GM12878 (cell line): ENCODE results near the gene CRB2. TPM values are rescaled to one million over a fixed set of nuclear protein-coding genes. Genes with fewer than 3 reads are reported as not detected.

ENCODE experiments used
- ATAC-seq: fragments of 200-7000 bp; cut with Tn5 transposase; 3 replicates; pipeline ENCODE4 v1.9.1; 2020; ENCODE audit warnings: mild to moderate bottlenecking, moderate library complexity
- BruUV-seq: library from RNA; stranded (reverse); fragments of 400-500 nt; replicated peaks from 2 replicates; lab custom pipeline; 2021; lab: Mats Ljungman, UMichigan
- CTCF ChIA-PET: fragments of 300-600 bp; sonication (Branson Sonifier 250); formaldehyde crosslinking; extraction: SDS; loops from one replicate; lab custom pipeline; 2021; ENCODE audit warnings: inconsistent platforms; lab: Yijun Ruan, JAX
- POLR2A ChIA-PET: fragments of 350-600 bp; formaldehyde crosslinking; extraction: SDS; loops from one replicate; lab custom pipeline; 2021; ENCODE audit warnings: inconsistent platforms; lab: Charles Lee
- RAD21 ChIA-PET: fragments of 300-600 bp; sonication (Branson Sonifier 250); formaldehyde crosslinking; loops from one replicate; lab custom pipeline; 2023; ENCODE audit warnings: antibody characterized with exemption; ENCODE audit not compliant: unreplicated experiment; lab: Charles Lee
- SMC1A ChIA-PET: fragments of 300-600 bp; sonication (Branson Sonifier 250); formaldehyde crosslinking; loops from one replicate; lab custom pipeline; 2023; ENCODE audit not compliant: unreplicated experiment, uncharacterized antibody; lab: Charles Lee
- DNase-seq: peaks from one replicate; pipeline ENCODE4 v3.0.0-alpha.2; 2011; ENCODE audit warnings: low read depth, low spot score
- FAIRE-seq: peaks from 3 replicates; lab custom pipeline; 2011; peaks lifted over from hg19 to GRCh38; lab: Jason Lieb, UNC
- H2AFZ ChIP-seq: 2 replicates; pipeline ENCODE4 v1.6.0; 2011; ENCODE audit warnings: low read depth, low read length, control low read depth; ENCODE audit not compliant: control insufficient read depth
- H3K27ac ChIP-seq: 2 replicates; pipeline ENCODE4 v1.5.1; 2011; ENCODE audit warnings: control low read depth; ENCODE audit not compliant: control insufficient read depth, insufficient read depth
- H3K27me3 ChIP-seq, 2 experiments: replicated peaks in 1 of 2; 2 replicates each; pipeline versions ENCODE4 v1.6.0 to v1.6.1; 2011; ENCODE audit warnings: low read length in 1 of 2; ENCODE audit not compliant: control insufficient read depth in 2 of 2, insufficient read depth in 2 of 2
- H3K36me3 ChIP-seq, 2 experiments: 2 replicates each; pipeline ENCODE4 v1.5.1; 2011; ENCODE audit warnings: low read length in 1 of 2; ENCODE audit not compliant: control insufficient read depth in 2 of 2, insufficient read depth in 2 of 2
- H3K4me1 ChIP-seq: 2 replicates; pipeline ENCODE4 v1.6.1; 2011; ENCODE audit warnings: mild to moderate bottlenecking, low read length, moderate library complexity, mixed read lengths; ENCODE audit not compliant: control insufficient read depth, insufficient read depth
- H3K4me2 ChIP-seq: 2 replicates; pipeline ENCODE4 v1.6.0; 2011; ENCODE audit warnings: control low read depth; ENCODE audit not compliant: control insufficient read depth, insufficient read depth
- H3K4me3 ChIP-seq: fragments of 200-600 bp; sonication (generic); 2 replicates; pipeline ENCODE4 v1.5.1; 2016
- H3K79me2 ChIP-seq: 2 replicates; pipeline ENCODE4 v1.6.0; 2011; ENCODE audit warnings: low read length; ENCODE audit not compliant: control insufficient read depth, insufficient read depth
- H3K9ac ChIP-seq: 2 replicates; pipeline ENCODE4 v1.8.0; 2011; ENCODE audit warnings: low read length, control low read depth, mixed read lengths; ENCODE audit not compliant: control insufficient read depth, insufficient read depth
- H3K9me3 ChIP-seq: replicated peaks from 3 replicates; pipeline ENCODE4 v1.5.1; 2011; ENCODE audit warnings: mild to moderate bottlenecking, low read length; ENCODE audit not compliant: control insufficient read depth, insufficient read depth
- H4K20me1 ChIP-seq: 2 replicates; pipeline ENCODE4 v1.6.0; 2011; ENCODE audit not compliant: control insufficient read depth, insufficient read depth
- CBFB ChIP-seq: IDR thresholded peaks from 2 replicates; pipeline ENCODE4 v1.6.1; 2016; ENCODE audit warnings: antibody characterized with exemption, low read depth
- CHD4 ChIP-seq: fragments of 200-600 bp; sonication (generic); IDR thresholded peaks from 2 replicates; pipeline ENCODE4 v1.6.1; 2016; ENCODE audit warnings: mild to moderate bottlenecking
- EZH2 ChIP-seq: IDR thresholded peaks from 2 replicates; pipeline ENCODE4 v1.6.1; 2012; ENCODE audit warnings: low read depth, mild to moderate bottlenecking, control low read depth, inconsistent platforms, low read length, borderline replicate concordance; ENCODE audit not compliant: control insufficient read depth
- JUND ChIP-seq: IDR thresholded peaks from 2 replicates; pipeline ENCODE4 v1.6.1; 2012; ENCODE audit warnings: low read depth, mild to moderate bottlenecking, low read length, improper control_type of control experiment, moderate library complexity
- WGBS: methylation state at CpG from one replicate; pipeline ENCODE4 v1.1.6; 2016; ENCODE audit warnings: low lambda C conversion rate; ENCODE audit not compliant: insufficient replicate concordance, insufficient coverage; ENCODE audit errors: missing lambda C conversion rate; 5-methylcytosine and 5-hydroxymethylcytosine counted together
- in situ Hi-C: fragments of 300-500 bp; cut with MboI; formaldehyde crosslinking; loops from 9 replicates; pipeline ENCODE4 v1.14.3; 2018; ENCODE audit warnings: mixed read lengths
- intact Hi-C: fragments of 100-400 bp; cut with micrococcal nuclease; formaldehyde crosslinking; loops from one replicate; pipeline ENCODE4 v1.14.2; 2022; ENCODE audit not compliant: unreplicated experiment
- polyA plus RNA-seq, 11 experiments: library from polyadenylated mRNA; depleted of rRNA in 4 of 11; unstranded in 6 of 11; stranded (reverse) in 5 of 11; fragments of >200 nt; fragmentation: Nextera tagmentation in 4 of 11; fragmentation: Illumina TruSeq in 1 of 11; extraction: Ambion mirVana in 4 of 11; extraction: Trizol in 1 of 11; gene quantifications; 1 replicate in 1 of 11; 2 replicates in 10 of 11; pipeline versions ENCODE4 v1.2.1 to v1.2.3, GENCODE V29; 2011 to 2016; ENCODE audit warnings: inconsistent platforms in 2 of 11, missing spikeins in 2 of 11, low read depth in 1 of 11
- total RNA-seq, 4 experiments: library from RNA; depleted of rRNA in 3 of 4; stranded (reverse); fragments of >200 nt in 3 of 4; fragmentation: Illumina TruSeq in 1 of 4; extraction: Trizol in 1 of 4; gene quantifications; 2 replicates each; pipeline versions ENCODE4 v1.2.1 to v1.2.3, GENCODE V29; 2013 to 2021
- TF ChIP-seq, protein P1 (sequence below): fragments of 450-650 bp; IDR thresholded peaks from 2 replicates; pipeline ENCODE4 v1.6.1; 2016; ENCODE audit warnings: mild to moderate bottlenecking

Gene CRB2
- total and polyA plus RNA-seq, 10 of the 15 experiments (the other 5 are each of a cell fraction or from before 2014, with no cell fraction given), result 0.01 to 0.80 (median 0.23) TPM; not detected in 3

DNA sequence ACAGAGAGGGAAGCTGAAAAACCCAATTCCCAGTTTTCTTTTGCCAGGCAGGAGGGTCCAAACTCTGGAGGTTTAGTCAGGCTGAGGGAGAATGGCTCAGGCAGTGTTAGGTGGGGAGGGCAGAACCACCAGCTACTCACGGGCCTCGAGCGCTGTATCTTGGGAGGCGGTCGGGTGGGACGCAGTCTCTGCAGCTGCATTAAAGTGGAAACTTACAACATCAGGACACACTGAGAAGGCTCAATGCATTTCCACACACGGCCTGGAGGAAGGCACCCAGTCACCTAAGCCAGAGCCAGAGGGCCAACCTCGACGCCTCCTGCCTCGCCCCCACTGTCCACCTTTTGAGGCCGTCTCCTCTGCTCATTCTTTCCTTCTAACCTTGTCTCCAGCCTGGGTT lies 55.6 kb downstream of the CRB2 start:
- Histone ChIP-seq H3K27ac (no peak overlapping the region), H3K36me3 (no peaks in the 10 kb centered on the region; a peak in 2 of 4 replicates), H3K4me1 (no peaks in the 10 kb centered on the region), H2AFZ (no peak overlapping the region), H3K4me3 (no peak overlapping the region), H3K9ac (no peak overlapping the region), H3K4me2 (no peak overlapping the region), H3K79me2 (no peaks in the 10 kb centered on the region), H3K9me3 (no peaks in the 10 kb centered on the region), H4K20me1 (no peaks in the 10 kb centered on the region; the same call in 1 of the 2 replicates), H3K27me3 (no peaks in the 10 kb centered on the region)
- ChIA-PET SMC1A (no interaction called here), CTCF (no interaction called here), POLR2A (interaction anchor here (0.7 kb wide), 1 partner anchor 72 kb away, joined by 3 read pairs; no protein-coding TSS in a partner anchor), RAD21 (no interaction called here)
- WGBS, result 94% methylated on average over 11 of the region's 11 CpGs
- in situ Hi-C loops, result no loop called here
- intact Hi-C loops, result no loop called here
- DNase-seq, result no peak
- BruUV-seq, result no TSS peak
- no peak for ATAC-seq
- TF ChIP-seq, protein P1, sequence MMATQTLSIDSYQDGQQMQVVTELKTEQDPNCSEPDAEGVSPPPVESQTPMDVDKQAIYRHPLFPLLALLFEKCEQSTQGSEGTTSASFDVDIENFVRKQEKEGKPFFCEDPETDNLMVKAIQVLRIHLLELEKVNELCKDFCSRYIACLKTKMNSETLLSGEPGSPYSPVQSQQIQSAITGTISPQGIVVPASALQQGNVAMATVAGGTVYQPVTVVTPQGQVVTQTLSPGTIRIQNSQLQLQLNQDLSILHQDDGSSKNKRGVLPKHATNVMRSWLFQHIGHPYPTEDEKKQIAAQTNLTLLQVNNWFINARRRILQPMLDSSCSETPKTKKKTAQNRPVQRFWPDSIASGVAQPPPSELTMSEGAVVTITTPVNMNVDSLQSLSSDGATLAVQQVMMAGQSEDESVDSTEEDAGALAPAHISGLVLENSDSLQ, result no peak
- no peak for TF ChIP-seq CBFB
- TF ChIP-seq CHD4, result no peak
- TF ChIP-seq JUND, result no peak
- no peak for FAIRE-seq

DNA sequence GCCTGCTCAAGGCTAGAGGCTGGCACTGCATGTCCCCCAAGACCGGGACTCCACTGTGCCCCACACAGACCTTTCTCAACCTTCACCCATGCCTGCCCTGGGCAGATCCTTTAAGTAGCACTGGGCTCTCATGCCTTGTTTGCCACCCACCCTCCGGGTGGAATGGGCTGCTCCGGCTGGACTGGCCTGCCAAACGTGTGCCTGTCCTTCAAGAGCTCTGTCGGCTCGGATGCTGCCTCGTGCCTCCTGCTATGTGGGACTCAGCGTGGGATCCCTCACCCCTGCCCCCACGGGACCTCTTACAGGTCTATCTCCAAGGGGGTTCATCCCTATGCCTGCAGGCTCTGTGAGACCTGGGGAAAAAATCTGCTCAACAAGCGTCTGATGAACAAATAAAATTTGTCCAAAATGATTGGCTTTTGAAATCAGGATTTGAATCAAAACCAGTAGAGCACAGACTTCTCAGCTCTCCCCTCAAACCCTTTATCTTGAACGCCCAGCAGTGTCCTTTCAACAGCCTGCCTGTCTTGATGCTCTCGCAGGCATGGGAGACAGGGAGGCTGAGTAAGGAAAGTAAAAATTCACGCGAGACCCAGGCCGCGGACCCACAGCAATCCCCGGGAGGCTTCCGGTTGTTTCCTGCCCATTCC lies 56.3 kb downstream of the CRB2 start:
- ChIA-PET RAD21 (no interaction called here), CTCF (no interaction called here), SMC1A (no interaction called here), POLR2A (no interaction called here)
- intact Hi-C loops, result no loop called here
- Histone ChIP-seq H3K4me2 (no peak overlapping the region), H3K4me1 (no peaks in the 10 kb centered on the region), H3K27me3 (no peaks in the 10 kb centered on the region), H3K36me3 (peaks cover 0 to under 1% of the 10 kb centered on the region in 2 experiments; a peak in 2 of 4 replicates), H3K4me3 (no peak overlapping the region), H3K79me2 (no peaks in the 10 kb centered on the region), H3K9me3 (no peaks in the 10 kb centered on the region), H4K20me1 (no peaks in the 10 kb centered on the region; the same call in 1 of the 2 replicates), H3K27ac (no peak overlapping the region), H3K9ac (no peak overlapping the region), H2AFZ (no peak overlapping the region)
- 86% methylated on average over 17 of the region's 18 CpGs for WGBS
- DNase-seq (no peak), FAIRE-seq (no peak), ATAC-seq (no peak)
- in situ Hi-C loops, result no loop called here
- TF ChIP-seq EZH2 (no peak), JUND (no peak)
- BruUV-seq, result no TSS peak
